Head of caudate nucleus (tissue), 42 donors: ENCODE results near the gene ZNF519.
"Not testable (repeated sequence)": the region's sequence is repeated elsewhere in the genome, so short reads cannot be mapped to it uniquely, and the experiment has no call there.

ENCODE experiments used
- DNase-seq, 42 donors: peaks; one replicate each; pipeline versions ENCODE4 v3.0.0 to v3.0.0-alpha.2; 2020 to 2021; ENCODE audit warnings: mixed read lengths in 7 of 42
- intact Hi-C: fragments of 100-400 bp; cut with DNase I; formaldehyde crosslinking; loops from one replicate; pipeline ENCODE4 v1.15.0; 2022

The ZNF519 gene

DNA sequence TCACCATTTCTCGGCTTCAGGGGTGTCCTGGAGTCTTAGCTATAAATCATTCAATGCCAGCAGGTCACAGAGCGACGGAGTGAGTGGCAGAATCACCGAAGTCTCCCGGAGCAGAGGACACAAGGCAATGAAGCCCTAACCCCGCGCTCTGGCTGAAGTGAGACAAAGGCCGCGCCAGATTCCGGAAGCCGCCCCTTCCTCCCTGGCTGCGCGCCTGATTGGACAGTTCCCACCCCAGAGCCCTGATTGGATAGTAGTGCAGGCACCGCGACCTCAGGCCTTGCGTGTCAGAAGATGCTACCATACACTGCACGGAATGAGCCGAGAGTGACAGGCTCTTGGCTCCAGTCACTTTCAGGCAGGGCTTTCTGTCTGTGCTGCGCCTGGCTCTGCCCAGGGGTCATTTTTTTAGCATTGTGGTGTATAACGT is at the start of gene ZNF519:
Gene ZNF519 (minus strand): TSS at position 165 of the 430 bp plus-strand sequence. CDS start 158 bp downstream, at position 7.
- intact Hi-C loops = not testable (repeated sequence)
- peak; percentile 84 to 99 (median 96) for DNase-seq

DNA sequence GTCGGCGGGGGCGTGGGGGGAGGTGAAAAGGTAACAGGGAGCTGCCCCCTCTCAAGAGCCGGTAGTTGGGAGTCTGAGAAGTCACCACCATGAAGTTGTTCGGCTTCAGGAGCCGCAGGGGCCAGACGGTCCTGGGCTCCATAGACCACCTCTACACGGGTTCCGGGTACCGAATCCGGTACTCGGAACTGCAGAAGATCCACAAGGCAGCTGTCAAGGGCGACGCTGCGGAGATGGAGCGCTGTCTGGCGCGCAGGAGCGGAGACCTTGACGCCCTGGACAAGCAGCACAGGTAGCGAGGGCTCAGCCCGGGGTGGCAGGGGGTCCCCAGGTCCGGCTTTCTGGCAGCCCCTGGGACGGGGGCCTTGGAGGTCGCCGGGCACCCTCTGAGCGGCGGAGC is 47.1 kb upstream of the ZNF519 start:
- intact Hi-C loops = no loop called here
- peak in 12 of 42 donors; percentile 5 to 29 (median 14) for DNase-seq

DNA sequence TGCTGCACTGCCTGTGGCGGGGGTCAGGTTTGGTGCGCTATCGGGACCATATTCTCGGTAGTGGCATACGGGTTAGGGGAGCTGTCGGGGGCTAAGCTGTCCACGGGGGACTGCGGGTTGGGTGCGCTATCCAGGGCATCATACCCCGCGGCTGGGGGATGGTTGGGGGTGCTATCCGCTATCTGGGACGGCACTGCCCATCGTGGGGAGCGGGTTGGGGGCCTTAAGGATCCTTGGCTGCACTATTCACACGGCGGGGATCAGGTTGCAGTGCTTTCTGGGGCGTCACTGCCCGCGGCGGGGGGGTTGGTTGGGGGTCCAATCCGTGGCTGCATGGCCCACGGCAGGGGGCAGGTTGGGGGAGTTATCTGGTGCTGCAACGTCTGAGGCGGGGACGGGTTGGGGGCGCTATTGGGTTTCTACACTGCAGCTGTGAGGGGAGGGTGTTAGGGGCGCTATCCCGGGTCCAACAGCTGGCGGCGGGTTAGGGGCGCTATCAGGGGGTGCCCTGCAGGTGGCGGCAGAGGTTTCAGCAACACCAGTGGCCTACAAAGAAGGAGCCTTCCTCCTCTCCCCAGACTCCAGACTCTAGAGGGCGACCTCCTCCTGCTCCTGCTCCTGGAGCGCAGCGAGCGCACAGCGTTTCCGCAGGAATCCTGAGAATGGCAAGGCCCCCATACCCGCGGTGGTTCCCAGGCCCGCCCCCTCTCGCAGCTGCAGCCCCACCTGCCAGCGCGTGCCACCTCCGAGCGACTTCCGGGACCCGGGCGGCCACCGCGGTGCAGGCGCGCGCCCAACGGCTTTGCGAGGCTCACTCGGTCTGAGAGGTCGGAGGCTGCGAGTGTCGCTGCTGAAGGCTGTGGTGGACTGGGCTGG is 46.3 kb upstream of the ZNF519 start:
- DNase-seq = peak; percentile 35 to 87 (median 74)
- intact Hi-C loops = not testable (repeated sequence)

DNA sequence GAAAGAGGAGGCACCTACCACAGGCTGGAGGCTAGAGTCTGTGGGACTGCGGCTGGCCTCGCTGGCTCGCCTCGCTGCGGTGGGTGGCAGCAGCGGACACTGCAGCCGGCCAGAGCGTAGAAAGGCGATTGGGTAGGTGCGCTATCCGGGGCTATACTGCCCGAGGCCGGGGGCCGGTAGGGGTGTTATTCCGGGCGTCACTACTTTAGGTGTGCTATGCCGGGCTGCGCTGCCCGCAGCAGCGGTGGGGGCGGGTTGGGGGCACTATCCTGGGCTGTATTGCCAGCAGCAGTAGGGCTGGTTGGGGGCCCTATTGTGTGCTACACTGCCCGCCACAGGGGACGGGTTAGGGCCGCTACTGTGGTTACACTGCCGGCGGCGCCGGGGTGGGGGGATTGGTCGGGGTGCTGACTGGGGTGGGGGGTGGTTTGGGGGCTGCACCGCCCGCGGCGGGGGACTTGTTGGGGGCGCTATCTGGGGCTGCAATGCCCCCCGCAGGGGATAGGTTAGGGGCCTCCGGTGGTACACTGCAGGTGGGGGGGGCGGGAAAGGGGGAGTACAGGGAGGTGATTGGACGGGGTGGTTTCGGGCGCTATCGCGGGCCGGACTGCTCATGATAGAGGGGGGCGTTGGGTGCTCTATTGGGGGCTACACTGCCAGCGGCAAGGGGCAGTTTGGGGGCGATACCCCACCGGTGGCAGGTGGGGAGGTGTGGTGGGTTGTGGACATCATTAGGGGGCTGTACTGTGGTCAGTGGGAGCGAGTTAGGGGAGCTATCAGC is 45.5 kb upstream of the ZNF519 start:
- DNase-seq, intact Hi-C loops: not testable (repeated sequence)

DNA sequence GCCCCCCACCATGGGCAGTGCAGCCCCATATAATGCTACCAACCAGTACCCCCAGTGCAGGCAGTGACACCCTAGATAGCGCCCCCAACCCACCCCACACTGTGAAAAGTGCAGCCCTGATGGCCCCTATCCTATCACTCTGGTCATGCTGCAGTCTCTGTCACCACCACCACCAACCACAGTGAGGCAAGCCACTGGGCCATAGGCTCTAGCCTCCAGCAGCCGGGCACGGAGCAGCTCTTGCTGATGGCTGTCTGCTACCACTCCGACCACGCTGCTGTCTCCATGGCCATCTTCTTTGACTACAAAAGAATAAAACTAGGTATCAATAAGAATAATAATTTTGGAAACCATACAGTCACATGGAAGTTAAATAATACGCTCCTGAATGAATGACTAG is 43.2 kb upstream of the ZNF519 start:
- intact Hi-C loops = not testable (repeated sequence)

DNA sequence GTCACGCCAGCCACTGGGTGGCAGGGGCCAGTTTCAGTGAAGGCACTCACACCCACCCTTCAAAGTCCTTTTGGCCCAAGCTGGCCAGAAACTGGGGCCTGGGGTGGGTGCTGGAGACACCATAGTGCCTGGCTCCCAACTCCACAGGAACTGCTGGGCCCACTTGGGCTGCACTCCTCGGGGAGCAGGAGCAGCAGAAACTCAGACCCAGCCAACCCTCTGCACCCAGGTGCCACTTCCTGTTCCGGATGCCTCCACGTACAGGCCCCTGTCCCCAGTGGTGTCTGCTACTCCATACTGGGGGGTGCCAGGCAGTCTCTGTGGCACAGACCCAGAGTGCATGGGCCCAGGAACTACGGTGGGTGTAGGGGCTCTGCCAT is 42.5 kb upstream of the ZNF519 start:
- DNase-seq = no peak
- intact Hi-C loops = no loop called here

More for the DNA sequence above, 43.2 kb upstream of the ZNF519 start:
- DNase-seq = not testable (repeated sequence)

DNA sequence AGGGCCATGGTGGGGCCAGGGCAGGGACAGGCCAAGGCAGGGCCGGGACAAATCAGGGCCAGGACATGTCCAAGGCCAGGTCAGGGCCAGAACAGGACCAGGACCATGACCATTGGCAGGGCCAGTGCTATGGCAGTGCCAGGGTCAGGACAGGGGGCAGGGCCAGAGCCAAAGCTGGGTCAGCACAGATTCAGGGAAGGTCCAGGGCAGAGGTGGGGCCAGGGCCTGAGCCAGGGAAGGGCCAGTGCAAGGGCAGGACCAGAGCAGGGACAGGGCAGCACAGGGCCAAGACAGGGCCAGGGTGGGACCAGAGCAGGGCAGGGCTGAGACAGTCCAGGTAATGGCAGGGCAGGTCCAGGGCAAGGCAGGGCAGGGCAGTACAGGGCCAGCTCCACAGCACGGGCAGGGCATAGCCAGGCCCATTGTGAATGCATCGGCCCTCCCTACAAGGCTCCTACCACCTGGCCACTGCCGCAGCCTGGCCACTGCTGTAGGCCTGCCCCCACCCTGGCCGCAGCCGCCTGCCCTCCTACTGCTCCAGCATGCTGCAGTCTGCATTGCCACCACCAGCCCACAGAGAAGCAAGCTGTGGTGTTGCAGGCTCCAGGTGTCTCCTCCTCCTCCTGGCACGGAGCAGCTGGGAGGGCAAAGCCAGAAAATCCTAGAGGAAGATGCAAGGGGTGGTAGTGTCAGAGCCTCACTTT is 41.9 kb upstream of the ZNF519 start:
- DNase-seq, intact Hi-C loops: not testable (repeated sequence)

DNA sequence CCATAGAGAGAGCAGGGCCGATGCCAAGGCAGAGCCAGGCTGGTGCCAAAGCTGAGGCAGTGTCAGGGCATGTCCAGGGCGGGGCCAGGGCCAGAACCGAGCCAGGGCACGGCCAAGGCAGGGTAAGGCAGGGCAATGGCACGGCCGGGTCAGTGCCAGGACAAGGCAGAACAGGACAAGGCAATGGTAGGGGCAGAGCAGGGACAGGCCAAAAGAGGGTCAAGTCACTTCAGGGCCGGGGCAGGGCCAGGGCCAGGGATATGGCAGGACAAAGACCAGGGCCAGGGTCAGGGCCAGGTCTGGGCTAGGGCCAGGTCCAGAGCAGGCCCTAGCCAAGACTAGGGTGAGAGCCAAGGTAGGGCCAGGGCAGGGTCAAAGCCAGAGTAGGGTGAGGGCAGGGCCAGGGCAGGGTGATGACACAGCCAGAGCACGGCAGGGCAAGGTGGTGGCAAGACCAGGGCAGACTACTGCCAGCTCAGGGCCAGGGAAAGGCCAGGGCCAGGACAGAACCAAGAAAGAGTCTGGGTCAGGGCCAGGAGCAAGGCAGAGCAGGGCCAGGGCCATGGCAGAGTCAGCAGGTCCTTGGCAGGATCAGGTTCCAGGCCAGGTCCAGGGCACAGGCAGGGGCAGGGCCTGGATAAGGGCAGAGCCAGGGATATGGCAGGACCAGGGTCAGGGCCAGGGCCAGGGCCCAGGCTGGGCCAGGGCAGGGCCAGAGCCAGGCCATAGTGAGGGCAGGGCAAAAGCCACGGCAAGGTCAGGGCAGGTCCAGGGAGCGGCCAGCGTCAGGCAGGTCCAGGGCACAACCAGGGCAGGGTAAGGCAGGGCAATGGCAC is 41.1 kb upstream of the ZNF519 start:
- DNase-seq, intact Hi-C loops: not testable (repeated sequence)

DNA sequence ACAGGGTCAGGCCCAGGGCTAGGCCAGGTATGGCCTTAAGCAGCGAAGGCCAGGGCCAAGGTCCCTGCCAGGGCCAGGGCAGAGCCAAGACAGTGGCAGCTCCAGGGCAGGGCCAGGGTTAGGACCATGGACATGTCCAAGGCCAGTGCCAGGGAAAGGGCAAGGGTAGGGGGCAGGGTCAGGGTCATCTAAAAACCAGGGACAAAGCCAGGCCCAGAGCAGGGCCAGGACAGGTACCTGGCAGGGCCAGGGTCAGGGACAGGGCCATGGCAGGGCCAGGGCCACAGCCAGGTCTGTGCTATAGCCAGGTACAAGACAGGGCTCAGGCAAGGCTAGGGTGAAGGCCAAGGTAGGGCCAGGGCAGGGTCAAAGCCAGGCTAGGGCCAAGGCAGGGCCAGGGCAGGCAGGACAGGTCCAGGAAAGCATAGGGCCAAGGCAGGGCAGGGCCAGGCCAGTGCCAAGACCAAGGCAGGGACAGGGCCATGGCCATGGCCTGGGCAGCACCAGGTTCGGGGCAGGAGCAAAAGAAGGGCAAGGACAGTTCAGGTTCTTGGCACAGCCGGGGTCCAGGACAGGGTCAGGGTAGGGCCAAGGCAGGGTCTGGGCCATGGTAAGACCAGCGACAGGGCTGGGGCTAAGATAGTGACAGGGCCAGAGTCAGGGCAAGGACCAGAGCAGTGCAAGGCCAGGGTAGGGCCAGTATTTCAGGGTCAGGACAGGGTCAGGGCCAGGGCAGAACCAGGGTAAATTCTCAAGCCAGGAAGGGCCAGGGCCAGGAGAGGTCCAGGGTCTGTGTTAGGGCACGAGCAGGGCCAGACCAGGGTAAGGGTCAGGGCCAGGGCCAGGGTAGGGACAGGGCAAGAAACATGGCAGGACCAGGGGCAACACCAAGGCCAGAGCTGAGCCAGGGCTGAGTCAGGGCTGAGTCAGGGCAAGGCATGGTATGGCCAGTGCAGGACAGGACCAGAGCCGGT is 40.2 kb upstream of the ZNF519 start:
- intact Hi-C loops, DNase-seq: not testable (repeated sequence)

DNA sequence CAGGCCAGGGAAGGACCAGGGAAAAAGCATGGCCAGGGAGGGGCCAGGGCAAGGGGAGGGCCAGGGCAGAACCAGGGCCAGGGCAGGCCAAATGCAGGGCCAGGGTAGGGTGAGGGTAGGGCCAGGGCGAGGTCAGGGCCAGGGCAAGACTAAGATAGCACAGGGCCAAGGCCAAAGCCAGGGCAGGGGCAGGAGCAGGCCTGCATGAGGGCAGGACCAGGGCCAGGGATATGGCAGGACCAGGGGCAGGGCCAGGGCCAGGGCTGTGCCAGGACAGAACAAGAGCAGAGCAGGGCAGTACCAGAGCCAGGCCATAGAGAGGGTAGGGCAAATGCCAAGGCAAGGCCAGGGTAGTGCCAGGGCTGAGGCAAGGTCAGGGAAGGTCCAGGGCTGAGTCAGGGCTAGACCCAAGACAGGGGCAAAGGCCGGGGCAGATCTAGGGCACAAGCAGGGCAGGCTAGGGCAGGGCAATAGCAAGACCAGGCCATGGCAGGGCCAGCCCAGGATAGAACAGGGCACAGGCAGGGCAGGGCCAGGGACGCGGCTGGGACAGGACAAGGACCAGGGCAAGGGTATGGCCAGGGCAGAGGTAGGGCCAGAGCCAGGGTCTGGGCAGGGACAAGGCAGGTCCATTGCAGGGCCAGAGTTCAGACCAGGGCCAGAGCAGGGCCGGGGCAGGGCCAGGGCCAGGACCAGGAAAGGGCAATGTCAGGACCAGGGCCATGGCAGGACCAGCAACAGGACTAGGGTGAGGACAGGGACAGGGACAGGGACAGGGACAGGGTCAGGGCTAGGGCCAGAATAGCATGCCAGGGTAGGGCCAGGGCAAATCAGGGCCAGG is 39.3 kb upstream of the ZNF519 start:
- intact Hi-C loops, DNase-seq: not testable (repeated sequence)

DNA sequence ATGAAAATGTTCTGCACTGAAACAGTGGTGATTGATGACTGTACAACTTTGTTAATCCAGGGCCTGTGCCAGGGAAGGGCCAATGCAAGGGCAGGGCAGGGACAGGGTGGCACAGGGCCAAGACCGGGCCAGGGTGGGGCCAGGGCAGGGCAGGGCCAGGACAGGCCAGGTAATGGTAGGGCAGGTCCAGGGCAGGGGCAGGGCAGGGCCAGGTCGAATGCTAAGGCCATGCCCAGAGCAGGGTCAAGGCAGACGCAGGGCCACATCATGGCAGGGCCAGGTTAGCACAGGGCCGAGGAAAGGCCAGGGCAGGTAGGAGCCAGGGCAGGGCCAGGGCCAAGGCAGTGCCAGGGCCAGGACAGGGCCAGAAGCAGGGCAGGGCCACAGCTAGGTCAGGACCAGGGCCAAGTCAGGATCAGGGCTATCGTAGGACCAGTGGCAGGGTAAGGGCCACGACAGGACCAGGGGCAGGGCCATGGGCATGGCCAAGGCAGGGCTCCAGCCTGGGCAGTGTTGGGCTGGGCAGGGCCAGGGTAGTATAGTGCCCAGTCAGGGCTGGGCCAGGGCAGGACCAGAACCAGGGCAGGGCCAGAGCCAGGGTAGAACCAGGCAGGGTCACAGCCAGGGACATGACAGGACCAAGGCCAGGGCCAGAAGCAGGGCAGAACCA is 38.3 kb upstream of the ZNF519 start:
- intact Hi-C loops = not testable (repeated sequence)
- peak in 1 of 42 donors; percentile 24 for DNase-seq

DNA sequence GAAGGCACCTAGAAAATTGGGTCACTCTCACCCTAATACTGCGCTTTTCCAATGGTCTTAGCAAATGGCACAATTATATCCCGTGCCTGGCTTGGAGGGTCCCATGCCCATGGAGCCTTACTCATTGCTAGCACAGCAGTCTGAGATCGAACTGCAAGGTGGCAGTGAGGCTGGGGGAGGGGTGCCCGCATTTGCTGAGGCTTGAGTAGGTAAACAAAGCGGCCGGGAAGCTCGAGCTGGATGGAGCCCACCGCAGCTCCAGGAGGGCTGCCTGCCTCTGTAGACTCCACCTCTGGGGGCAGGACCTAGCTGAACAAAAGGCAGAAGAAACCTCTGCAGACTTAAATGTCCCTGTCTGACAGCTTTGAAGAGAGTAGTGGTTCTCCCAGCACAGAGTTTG is 30.7 kb upstream of the ZNF519 start:
- intact Hi-C loops, DNase-seq: not testable (repeated sequence)

DNA sequence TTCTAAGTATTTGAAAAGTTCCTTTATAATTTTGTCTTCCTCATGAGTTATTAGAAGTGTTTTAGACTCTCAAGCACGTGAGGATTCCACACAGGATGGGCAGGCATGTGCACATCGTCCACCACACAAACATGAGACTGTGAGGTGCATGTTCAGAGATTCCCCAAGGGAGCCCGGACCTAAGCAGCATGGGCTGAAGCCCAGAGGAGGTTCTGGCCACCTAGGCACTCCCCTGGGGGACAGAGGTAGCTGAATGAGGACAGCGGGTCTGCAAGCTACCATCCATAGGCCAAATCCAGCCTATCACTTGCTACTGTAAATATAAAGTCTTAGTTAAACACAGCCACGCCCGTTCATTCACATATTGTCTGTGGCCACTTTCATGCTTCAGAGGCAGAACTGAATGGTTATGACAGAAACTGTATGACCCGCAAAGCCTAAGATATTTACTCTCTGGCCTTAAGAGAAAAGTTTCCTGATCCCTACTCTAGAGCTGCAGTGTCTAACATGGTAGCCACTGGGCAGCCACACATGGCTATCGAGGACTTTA is 19.4 kb upstream of the ZNF519 start:
- DNase-seq, intact Hi-C loops: not testable (repeated sequence)

DNA sequence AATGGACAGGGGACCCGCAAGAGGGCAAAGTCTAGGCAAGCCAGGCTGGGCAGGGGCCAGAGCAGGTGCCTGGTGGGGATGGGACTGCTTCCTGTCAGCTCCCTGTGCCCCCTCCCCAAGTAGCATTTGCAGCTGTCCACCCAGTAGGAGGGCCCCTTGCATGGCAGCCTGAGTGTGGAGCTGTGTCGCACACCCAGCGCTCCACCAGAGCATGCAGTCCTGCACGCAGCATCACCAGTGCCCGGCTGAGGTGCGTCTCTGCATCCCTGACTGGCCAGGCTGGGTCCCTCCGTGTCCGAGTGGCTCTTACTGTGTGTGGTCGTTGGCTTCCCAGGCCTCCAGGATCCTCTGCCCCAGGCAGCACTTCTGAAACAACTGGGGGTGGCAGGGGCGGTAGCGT is 18.5 kb upstream of the ZNF519 start:
- DNase-seq, intact Hi-C loops: not testable (repeated sequence)

DNA sequence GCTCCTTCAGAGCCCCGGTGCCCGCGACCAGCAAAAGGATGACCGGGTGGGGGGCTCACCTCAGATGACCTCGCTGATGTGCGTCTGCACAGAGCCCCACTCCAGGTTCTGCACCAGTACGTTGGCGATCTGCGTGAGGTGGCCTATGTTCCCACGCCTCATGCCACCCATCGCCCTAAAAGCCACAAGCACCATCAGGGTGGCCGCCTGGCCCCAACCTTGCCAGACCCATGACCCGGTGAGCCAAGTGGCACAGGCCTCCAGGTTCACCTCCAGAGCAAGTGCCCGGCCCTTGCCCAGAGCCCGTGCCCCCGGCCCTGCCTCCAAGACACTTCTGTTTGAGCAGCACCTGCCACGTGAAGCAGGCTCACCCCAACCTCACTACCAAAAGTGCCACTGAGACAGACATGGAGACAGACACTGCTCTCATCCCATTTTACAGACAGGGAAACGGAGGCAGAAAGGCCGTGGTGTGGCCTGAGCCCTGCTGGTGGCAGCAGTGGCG is 17.7 kb upstream of the ZNF519 start:
- DNase-seq, intact Hi-C loops: not testable (repeated sequence)
